B cell (primary cell): ENCODE results near the gene BYSL.

Experiments
- CTCF ChIP-seq: fragments of 200-600 bp; IDR thresholded peaks from one replicate; pipeline ENCODE4 v1.8.0; 2022; ENCODE audit warnings: antibody characterized with exemption, mild to moderate bottlenecking
- EZH2 ChIP-seq: IDR thresholded peaks from 2 replicates; pipeline ENCODE4 v1.6.1; 2012; ENCODE audit warnings: borderline replicate concordance, low read depth, mild to moderate bottlenecking, moderate library complexity, low read length; ENCODE audit not compliant: insufficient read depth, poor library complexity, severe bottlenecking

- TF ChIP-seq CTCF (no peak), EZH2 (no peak)
Measured at GRCh38 chr6:41943456-41943855, 22.2 kb downstream of the BYSL start.
